Panc1 (cell line): ENCODE data around the gene F5. TPM values are rescaled to one million over a fixed set of nuclear protein-coding genes. Genes with fewer than 3 reads are reported as not detected.

Experiments
- ATAC-seq: fragments of 200-7000 bp; cut with Tn5 transposase; 2 replicates; pipeline ENCODE4 v1.9.1; 2020; ENCODE audit warnings: mild to moderate bottlenecking, moderate library complexity
- BruUV-seq: library from RNA; stranded (reverse); fragments of 400-500 nt; replicated peaks from 2 replicates; lab custom pipeline; 2021; lab: Mats Ljungman, UMichigan
- CTCF ChIA-PET: fragments of 300-600 bp; sonication (Branson Sonifier 250); formaldehyde crosslinking; loops from one replicate; lab custom pipeline; 2022; ENCODE audit warnings: antibody characterized with exemption; lab: Charles Lee
- POLR2A ChIA-PET: fragments of 300-600 bp; sonication (Branson Sonifier 250); formaldehyde crosslinking; loops from one replicate; lab custom pipeline; 2022; ENCODE audit warnings: antibody characterized with exemption; lab: Charles Lee
- DNase-seq: peaks from one replicate; pipeline ENCODE4 v3.0.0-alpha.2; 2010; ENCODE audit warnings: low read depth, low spot score
- H3K27ac ChIP-seq: 2 replicates; pipeline ENCODE4 v1.5.1; 2011; ENCODE audit warnings: mild to moderate bottlenecking, low read length, inconsistent platforms
- H3K27me3 ChIP-seq: fragments of 200-500 bp; sonication (Bioruptor generic); 2 replicates; pipeline ENCODE4 v1.6.0; 2014; ENCODE audit warnings: low read length, inconsistent platforms; ENCODE audit not compliant: control insufficient read depth, insufficient read depth
- H3K36me3 ChIP-seq: fragments of 200-500 bp; sonication (Bioruptor generic); 2 replicates; pipeline ENCODE4 v1.5.1; 2014; ENCODE audit warnings: inconsistent platforms, mild to moderate bottlenecking, low read length, moderate library complexity; ENCODE audit not compliant: control insufficient read depth, insufficient read depth
- H3K4me1 ChIP-seq: 2 replicates; pipeline ENCODE4 v1.5.1; 2011; ENCODE audit warnings: inconsistent platforms, mild to moderate bottlenecking, low read length, moderate library complexity; ENCODE audit not compliant: control insufficient read depth, insufficient read depth
- H3K4me3 ChIP-seq, 2 experiments: 2 replicates each; pipeline ENCODE4 v1.5.1; 2011 to 2012; ENCODE audit warnings: low read depth in 2 of 2, low read length in 2 of 2, mild to moderate bottlenecking in 2 of 2, inconsistent platforms in 1 of 2, moderate library complexity in 1 of 2
- H3K9me3 ChIP-seq: fragments of 200-500 bp; sonication (Bioruptor generic); 2 replicates; pipeline ENCODE4 v1.5.1; 2014; ENCODE audit warnings: low read depth, mild to moderate bottlenecking, inconsistent platforms, low read length, moderate library complexity; ENCODE audit not compliant: control insufficient read depth, insufficient read depth
- CTCF ChIP-seq: fragments of 450-650 bp; IDR thresholded peaks from 2 replicates; pipeline ENCODE4 v1.5.1; 2017; ENCODE audit warnings: mild to moderate bottlenecking
- POLR2AphosphoS5 ChIP-seq: IDR thresholded peaks from 2 replicates; pipeline ENCODE4 v1.6.1; 2012; ENCODE audit warnings: mild to moderate bottlenecking, low read depth, low read length, moderate library complexity
- REST ChIP-seq, 2 experiments: IDR thresholded peaks; 2 replicates each; pipeline ENCODE4 v1.6.1; 2011 to 2012; ENCODE audit warnings: low read depth in 2 of 2, control low read depth in 1 of 2, low read length in 1 of 2, mild to moderate bottlenecking in 1 of 2, moderate library complexity in 1 of 2; ENCODE audit not compliant: insufficient read depth in 1 of 2
- SIN3A ChIP-seq: IDR thresholded peaks from 2 replicates; pipeline ENCODE4 v1.6.1; 2012; ENCODE audit warnings: low read depth, mild to moderate bottlenecking, low read length, moderate library complexity, borderline replicate concordance; ENCODE audit not compliant: insufficient read depth
- TCF7L2 ChIP-seq: IDR thresholded peaks from 2 replicates; pipeline ENCODE4 v1.6.1; 2011; ENCODE audit warnings: mild to moderate bottlenecking, low read depth, low read length, inconsistent platforms
- in situ Hi-C: cut with HindIII; loops from 2 replicates; pipeline ENCODE4 v1.10.0; 2016; ENCODE audit warnings: low sequenced_read_pairs, low pct_unique_long_range_greater_than_20kb
- intact Hi-C: fragments of 100-400 bp; cut with micrococcal nuclease; formaldehyde crosslinking; loops from one replicate; pipeline ENCODE4 v1.10.0; 2022; ENCODE audit not compliant: unreplicated experiment
- total RNA-seq: library from RNA; stranded (reverse); gene quantifications from one replicate; pipeline ENCODE4 v1.2.1, GENCODE V29; 2021; ENCODE audit not compliant: unreplicated experiment

Gene F5
- total RNA-seq, 1 experiment from 2014 or later = 0.08 TPM

- H3K9me3 ChIP-seq = no peaks in the 10 kb centered on the region
- H3K36me3 ChIP-seq = no peaks in the 10 kb centered on the region
- ATAC-seq (no peak), DNase-seq (no peak)
- ChIA-PET POLR2A (no interaction called here), CTCF (no interaction called here)
- H3K27me3 ChIP-seq = peaks cover 10% of the 10 kb centered on the region
- no peak overlapping the region for H3K27ac ChIP-seq
- TF ChIP-seq TCF7L2 = no peak
- TF ChIP-seq CTCF = no peak
- no peak for TF ChIP-seq REST (IDR thresholded peaks at IDR 0.05; ENCODE audit: insufficient read depth in 1 of 2, low read depth in 2 of 2, low read length in 1 of 2)
- TF ChIP-seq POLR2AphosphoS5 = no peak
- TF ChIP-seq SIN3A = no peak
- no TSS peak for BruUV-seq
- H3K4me3 ChIP-seq = peak overlapping the region in 1 of 2 experiments; percentile 7; a peak in 1 of 4 replicates
- in situ Hi-C loops = no loop called here
- H3K4me1 ChIP-seq = no peaks in the 10 kb centered on the region
- intact Hi-C loops = no loop called here
These were observed 57.1 kb downstream of the F5 start for GRCh38 chr1:169529068-169529642.

- ChIA-PET POLR2A (no interaction called here), CTCF (no interaction called here)
- in situ Hi-C loops = no loop called here
- DNase-seq = no peak
- intact Hi-C loops = no loop called here
- no TSS peak for BruUV-seq
- TF ChIP-seq SIN3A = no peak
- no peak for TF ChIP-seq REST (IDR thresholded peaks at IDR 0.05; ENCODE audit: insufficient read depth in 1 of 2, low read depth in 2 of 2, low read length in 1 of 2)
- no peak for TF ChIP-seq CTCF
- no peak for TF ChIP-seq TCF7L2
- no peak for TF ChIP-seq POLR2AphosphoS5
- no peak for ATAC-seq
- Histone ChIP-seq H3K36me3 (no peaks in the 10 kb centered on the region), H3K4me3 (peak overlapping the region in 1 of 2 experiments; percentile 7; a peak in 1 of 4 replicates), H3K27ac (no peak overlapping the region), H3K27me3 (peaks cover 10% of the 10 kb centered on the region), H3K4me1 (no peaks in the 10 kb centered on the region), H3K9me3 (no peaks in the 10 kb centered on the region)
These were observed 57.8 kb downstream of the F5 start for GRCh38 chr1:169528215-169529067.
